D721Med (cell line): ENCODE results near the gene COPZ2.
A peak's percentile ranks its signal among the peaks of the same experiment; 100 is the strongest.

Source experiments
- DNase-seq: peaks from one replicate; pipeline ENCODE4 v3.0.0; 2011; ENCODE audit warnings: low spot score; ENCODE audit not compliant: insufficient read length
- FAIRE-seq: peaks from 2 replicates; lab custom pipeline; 2011; peaks lifted over from hg19 to GRCh38; lab: Jason Lieb, UNC
- TF ChIP-seq, protein P1 (sequence below): IDR thresholded peaks from 2 replicates; pipeline ENCODE4 v1.5.1; 2012; ENCODE audit warnings: mild to moderate bottlenecking, control low read depth; ENCODE audit not compliant: insufficient read depth; ENCODE audit errors: missing control alignments

The COPZ2 gene

DNA sequence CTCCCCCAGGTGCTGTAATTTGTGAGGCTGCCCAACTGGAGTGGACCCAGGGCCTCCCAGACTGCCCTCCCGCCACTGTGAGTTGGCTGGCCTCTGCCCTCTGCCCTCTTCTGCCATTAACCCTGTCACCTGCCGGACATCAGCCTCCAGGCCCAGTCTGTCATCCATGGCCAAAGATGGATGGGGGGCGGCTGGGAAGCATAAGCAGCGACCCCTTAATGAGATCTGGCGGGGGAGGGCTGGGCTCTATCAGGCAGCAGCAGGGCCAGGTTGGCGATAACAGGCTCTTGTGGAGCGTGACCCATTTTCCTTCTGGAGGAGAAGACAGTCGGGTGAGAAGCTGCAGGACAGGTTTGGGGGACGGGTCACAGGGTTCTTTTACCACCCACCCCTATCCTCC is 41.4 kb downstream of the COPZ2 start:
- DNase-seq (no peak), FAIRE-seq (no peak)
- TF ChIP-seq, protein P1, sequence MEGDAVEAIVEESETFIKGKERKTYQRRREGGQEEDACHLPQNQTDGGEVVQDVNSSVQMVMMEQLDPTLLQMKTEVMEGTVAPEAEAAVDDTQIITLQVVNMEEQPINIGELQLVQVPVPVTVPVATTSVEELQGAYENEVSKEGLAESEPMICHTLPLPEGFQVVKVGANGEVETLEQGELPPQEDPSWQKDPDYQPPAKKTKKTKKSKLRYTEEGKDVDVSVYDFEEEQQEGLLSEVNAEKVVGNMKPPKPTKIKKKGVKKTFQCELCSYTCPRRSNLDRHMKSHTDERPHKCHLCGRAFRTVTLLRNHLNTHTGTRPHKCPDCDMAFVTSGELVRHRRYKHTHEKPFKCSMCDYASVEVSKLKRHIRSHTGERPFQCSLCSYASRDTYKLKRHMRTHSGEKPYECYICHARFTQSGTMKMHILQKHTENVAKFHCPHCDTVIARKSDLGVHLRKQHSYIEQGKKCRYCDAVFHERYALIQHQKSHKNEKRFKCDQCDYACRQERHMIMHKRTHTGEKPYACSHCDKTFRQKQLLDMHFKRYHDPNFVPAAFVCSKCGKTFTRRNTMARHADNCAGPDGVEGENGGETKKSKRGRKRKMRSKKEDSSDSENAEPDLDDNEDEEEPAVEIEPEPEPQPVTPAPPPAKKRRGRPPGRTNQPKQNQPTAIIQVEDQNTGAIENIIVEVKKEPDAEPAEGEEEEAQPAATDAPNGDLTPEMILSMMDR: no peak

DNA sequence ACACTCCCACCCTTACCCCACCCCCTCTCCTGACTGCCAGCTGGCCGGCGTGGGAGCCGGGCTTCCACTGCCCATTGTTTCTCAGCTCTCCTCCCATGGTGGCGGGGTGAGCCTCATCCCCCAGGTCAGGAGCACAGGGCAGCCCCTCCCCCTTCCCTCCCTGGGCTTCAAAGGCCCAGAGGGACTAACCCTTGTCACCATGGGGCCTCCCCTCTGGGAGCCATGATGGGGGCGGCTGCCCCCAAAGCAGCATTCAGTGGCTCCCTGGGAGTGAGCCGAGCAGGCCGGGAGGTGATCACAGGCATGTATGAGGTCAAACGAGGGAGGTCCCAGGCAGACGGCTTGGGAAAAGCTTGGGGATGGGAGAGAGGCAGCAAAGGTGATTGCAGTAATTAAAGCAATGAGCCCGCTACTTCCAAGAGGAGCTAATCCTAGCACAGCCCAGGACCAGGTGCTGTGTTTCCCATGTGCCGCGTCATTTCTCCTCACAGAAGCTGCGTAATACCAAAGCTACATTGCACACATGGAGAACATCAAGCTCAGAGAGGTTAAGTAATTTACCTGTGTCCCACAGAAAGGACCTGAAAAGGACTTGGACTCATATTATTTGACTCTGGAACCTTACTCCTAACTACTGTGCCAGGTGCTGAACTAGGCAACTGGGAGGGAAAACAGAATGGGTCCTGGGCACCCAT is 42.2 kb downstream of the COPZ2 start:
- no peak for FAIRE-seq

DNA sequence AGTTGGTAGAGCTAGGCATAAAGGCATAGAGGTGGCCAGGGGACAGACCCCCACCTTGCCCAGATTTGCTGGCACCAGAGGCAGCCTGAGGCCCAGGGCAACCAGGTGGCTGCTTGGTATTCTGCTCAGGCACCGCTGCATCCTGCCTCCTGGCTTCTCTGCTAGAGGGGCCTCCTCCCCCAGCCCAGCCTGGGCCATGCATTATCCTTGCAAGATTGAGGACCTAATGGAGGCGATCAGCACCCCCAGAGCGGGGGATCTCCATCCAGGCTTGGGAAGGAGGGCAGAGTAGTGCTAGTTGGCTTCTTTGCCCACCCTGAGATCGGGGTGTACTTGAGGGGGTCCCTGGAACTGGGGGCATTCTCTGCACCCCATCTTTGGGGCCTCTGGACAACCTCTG is 42.9 kb downstream of the COPZ2 start:
- TF ChIP-seq, protein P1: no peak
- FAIRE-seq: no peak
- DNase-seq: no peak

More for the DNA sequence above, 42.2 kb downstream of the COPZ2 start:
- peak; percentile 47 for DNase-seq
- TF ChIP-seq, protein P1: no peak

DNA sequence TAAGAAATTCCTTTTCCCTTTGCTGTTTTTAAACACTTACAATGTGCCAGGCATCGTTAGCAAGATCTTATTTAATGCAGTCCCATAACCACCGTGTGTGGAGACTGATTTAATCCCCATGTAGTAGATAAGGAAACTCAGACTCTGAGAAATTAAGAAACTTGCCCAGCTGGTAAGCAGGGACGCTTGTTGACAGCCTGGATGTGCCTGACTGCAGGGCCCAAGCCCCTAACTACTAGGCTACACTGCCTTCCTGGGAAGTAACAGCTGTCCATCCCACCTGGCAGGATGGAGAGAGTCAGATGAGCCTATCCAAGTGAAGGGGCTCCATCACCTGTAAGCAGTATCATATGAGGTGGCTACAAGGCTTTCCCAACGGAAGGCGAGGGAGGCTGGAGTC is 43.6 kb downstream of the COPZ2 start:
- no peak for FAIRE-seq
- DNase-seq: no peak
- TF ChIP-seq, protein P1: no peak

DNA sequence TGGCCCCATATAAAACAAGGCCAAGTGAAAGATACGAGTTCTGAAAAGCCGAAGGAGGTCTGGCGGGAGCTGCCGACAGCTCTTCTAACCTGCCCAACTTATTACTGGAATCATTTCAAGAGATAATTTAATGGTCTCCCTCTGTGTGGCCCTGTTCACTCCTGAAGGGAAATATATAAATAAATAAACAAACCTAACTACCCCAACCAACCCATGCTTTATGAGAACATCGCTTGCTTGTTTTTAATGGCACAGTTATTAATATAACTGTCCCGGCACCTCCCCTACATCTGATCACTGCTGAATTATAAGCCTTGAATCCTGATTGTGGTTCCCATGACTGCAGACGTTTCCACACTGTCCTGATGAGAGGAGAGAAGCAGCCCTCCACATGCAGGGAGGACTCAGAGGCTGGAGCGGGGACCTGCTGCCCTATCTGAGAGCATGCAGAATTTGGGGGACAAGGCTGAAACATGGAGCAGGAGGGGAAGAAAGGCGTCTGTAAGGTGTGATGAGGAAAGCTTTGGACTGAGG is 44.5 kb downstream of the COPZ2 start:
- TF ChIP-seq, protein P1: no peak
- no peak for FAIRE-seq

DNA sequence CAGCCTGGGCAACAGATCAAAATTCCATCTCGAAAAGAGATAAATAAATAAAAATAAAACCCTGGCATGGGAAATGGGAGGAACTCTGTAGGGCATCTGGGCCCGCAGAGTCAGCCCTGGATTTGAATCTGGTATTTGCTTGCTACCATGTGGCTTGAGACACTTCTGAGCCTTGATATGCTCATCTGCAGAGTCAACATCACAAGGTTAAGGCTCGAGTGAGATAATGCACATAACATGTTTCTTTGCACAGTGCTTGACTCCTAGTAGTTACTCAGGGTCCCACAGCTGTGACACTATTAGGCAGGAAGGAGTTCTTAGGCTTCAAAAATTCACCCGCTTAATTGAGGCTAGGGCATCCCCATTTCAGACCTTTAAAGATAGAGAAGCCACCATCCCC is 45.4 kb downstream of the COPZ2 start:
- TF ChIP-seq, protein P1: no peak
- FAIRE-seq (no peak), DNase-seq (no peak)

More for the DNA sequence above, 44.5 kb downstream of the COPZ2 start:
- DNase-seq: no peak
